GM18507 (cell line): Measurements from ENCODE around the gene ATP5PD.
A peak's percentile ranks its signal among the peaks of the same experiment; 100 is the strongest.
"Not testable (repeated sequence)": the region's sequence is repeated elsewhere in the genome, so short reads cannot be mapped to it uniquely, and the experiment has no call there.

Experiments used
- DNase-seq: peaks from one replicate; pipeline ENCODE4 v3.0.0; 2011; ENCODE audit warnings: low read depth; ENCODE audit not compliant: insufficient read length; ENCODE audit errors: extremely low spot score
- FAIRE-seq: peaks from 2 replicates; lab custom pipeline; 2011; peaks lifted over from hg19 to GRCh38; lab: Jason Lieb, UNC

The ATP5PD gene

DNA sequence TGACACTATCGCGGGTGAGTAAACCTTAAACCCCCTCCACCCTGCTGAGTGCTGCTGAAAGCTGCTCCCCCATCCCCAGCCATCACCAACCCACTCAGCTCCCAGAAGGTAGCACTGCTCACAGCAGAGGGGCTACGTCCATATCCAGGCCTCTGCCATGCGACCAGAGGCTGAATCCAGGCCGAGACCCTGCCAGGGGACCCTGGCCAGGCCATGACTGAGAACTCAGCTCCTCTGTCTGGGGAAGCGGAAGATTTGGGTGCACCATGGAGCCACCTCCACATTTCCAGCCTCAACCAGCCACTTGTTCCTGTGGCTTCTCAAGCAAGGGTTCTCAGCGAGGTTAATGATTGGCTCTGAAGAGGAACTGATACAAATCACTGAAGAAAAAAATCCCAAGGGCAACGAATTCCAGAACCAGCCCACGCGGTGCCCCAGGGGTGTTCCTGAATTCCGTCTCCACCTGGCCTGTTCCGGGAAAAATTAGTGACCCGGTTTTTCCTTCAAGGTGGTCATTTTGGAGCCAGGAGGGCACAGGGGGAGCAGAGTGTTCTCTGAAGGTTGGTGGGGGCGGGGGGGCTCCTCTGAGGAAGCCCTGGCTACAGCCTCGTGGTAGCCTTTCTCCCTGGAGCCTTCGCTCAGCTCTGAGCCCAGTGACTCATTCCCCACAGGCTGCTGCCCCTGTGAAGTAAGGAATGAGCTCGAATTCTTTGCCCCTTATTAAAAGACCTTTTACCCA is 31.7 kb upstream of the ATP5PD start:
- peak; percentile 89 for FAIRE-seq

DNA sequence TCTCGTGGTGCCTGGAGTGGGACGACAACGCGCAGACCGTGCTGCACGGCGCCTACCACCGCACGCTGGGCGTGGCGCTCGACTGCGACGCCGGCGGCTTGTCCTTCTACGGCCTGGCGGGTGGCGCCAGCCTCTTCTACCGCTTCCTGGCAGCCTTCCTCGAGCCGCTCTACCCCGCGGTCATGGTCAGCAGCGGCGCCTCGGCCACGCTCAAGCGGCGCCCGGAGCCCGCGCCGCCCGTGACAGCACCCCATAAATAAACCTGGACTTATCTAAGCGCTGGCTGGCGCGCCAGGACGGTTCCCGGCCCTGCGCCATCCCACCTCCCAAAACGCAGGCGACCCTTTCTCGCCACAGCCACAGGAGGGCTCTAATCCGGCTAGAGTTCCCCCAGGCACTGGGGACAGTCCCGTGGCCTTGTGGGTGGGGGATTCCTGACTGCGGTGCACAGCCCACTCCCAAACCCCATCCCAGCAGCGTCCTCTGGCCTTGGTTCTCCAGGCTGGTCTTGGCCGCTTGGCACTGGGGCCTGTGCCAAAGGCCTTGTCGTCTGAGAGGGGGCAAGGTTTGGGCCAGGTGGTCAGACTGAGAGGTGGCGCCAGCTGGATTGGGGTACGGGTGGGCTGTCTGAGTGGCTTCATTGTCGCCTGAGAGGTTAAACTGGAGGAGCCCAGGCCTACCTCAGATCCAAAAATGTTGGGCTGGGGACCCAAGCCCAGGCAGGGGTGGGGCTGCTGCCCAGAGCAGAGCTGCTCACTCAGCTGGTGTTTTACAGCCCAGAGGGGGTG is 30.9 kb upstream of the ATP5PD start:
- peak; percentile 69 for DNase-seq

More for the DNA sequence above, 31.7 kb upstream of the ATP5PD start:
- DNase-seq, result no peak

DNA sequence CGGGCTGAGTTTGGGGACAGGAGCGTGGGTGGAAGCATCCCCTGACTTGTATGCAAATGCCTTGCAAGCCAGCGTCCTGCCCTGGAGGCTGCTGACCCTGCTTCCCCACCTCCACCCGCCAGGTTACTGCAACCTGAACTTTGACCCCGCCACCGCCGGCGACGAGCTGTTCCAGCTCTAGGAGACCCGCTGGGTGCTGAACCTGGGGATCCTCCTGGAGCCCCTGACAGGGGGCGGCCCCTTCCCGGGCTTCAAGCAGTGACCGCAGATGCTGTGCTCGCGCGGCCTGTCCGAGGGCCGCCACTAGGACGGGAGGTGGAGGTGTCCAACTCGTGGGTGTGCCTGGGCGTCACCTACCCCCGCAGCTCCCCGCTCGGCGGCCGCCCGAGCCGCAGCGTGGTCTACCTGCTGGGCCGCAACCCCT is 30.3 kb upstream of the ATP5PD start:
- DNase-seq (no peak), FAIRE-seq (no peak)

More for the DNA sequence above, 30.9 kb upstream of the ATP5PD start:
- peak; percentile 60 for FAIRE-seq

DNA sequence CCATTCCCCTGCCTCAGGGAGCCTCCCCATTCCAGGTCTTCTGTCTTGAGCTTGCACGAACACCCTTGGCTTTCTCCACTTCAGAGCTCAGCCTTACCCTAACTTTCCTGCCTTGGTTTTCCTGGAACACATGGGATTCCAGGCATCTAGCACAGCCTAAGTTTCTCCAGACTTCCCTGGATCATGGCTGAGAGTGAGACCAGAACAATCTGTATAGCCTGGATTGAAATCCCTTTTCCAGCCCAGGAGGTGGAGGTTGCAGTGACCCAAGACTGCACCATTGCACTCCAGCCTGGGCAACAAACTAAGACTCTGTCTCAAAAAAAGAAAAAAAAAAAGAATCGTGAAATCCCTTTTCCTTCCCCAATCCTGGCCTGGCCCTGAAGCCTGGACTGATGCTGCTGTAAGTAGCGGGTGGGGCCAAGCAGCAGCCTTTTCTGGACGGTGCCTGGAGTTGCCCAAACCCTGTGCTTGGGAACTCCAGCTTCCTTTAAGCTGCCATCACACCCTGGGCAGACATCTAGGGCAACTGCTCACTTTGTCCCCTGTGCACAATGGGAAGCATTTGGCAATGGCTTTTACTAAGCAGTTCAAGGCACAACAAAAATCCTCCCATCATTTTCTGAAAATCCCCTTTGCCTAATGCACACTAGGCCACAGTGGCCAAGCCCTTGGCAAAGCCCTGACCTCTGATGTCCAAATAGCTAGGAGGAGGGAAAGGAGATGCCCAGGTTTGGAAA is 29.0 kb upstream of the ATP5PD start:
- FAIRE-seq (no peak), DNase-seq (no peak)

DNA sequence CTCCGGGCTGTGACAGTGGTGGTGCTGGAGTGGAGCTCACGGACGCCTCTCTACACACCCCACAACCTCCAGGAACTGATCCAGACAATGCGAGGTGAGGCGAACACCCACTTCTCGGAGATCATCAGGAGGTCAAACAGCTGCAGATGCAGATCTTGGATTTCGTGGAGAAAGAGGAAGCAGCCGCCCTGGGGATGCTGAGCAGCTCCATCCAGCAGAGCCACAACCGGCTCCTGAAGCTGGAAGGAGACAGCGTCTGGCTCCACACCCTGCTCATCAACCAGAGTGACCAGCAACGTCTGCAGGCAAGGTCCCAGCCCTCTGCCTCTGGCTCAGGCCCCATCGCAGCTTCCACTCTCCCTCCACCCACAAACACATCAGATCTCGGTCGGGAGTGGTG is 27.8 kb upstream of the ATP5PD start:
- DNase-seq, result no peak
- FAIRE-seq, result no peak

DNA sequence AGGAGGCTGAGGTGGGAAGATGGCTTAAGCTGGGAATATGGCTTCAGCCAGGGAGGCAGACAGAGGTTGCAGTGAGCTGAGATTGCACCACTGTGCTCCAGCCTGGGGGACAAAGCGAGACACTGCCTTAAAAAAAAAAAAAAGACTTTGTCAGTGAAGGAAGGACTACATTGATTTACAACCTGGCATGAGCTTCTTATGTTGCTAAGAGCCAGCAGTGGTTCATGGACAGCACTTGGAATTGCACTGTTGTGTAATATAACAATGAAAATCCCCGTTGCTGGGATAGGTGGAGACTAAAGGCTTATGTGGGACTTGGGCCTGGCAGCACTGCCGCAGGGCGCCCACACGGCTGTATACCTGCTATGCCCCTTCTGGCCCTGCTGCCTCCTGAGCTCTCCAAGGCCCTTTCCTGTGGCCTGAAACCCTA is 26.9 kb upstream of the ATP5PD start:
- FAIRE-seq (no peak), DNase-seq (no peak)

DNA sequence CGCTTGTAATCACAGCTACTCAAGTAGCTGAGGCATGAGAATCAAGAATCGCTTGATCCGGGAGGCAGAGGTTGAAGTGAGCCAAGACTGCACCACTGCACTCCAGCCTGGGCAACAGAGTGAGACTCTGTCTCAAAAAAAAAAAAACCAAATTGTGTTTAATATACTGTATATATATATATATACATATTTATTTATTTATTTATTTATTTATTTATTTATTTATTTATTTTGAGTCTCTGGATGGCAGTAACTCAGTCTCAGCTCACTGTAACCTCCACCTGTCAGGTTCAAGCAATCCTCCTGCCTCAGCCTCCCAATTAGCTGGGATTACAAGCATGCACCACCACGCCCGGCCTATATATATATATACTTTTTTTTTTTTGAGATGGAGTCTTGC is 26.1 kb upstream of the ATP5PD start:
- not testable (repeated sequence) for DNase-seq, FAIRE-seq

DNA sequence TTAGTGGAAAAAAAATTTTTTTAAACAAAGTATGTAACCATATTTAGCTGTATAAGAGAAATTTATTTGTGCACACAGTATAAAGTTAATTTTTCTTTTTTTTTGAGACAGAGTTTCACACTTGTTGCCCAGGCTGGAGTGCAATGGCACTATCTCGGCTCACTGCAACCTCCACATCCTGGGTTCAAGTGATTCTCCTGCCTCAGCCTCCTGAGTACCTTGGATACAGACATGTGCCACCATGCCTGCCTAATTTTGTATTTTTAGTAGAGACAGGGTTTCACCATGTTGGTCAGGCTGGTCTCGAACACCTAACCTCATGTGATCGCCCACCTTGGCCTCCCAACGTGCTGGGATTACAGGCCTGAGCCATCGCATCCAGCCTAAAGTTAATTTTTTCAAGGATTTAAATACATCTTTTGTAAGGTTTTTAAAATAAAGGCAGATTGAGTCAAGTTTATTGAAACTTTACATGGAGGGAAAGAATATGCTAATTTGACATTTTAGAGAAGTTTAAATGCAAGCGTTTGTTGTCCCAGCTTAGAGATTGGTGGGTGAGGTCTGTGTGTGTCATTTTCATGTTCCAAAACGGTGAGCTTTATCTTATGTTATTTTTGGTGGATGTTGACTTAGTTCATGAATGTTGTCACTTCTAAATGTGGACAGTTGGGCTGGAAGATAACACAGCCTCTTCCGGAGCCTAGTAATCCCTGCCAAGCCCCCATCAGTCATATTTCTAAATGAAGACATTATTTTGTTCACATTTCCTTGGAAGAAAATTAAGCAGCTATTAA is 24.9 kb upstream of the ATP5PD start:
- FAIRE-seq, DNase-seq: not testable (repeated sequence)

DNA sequence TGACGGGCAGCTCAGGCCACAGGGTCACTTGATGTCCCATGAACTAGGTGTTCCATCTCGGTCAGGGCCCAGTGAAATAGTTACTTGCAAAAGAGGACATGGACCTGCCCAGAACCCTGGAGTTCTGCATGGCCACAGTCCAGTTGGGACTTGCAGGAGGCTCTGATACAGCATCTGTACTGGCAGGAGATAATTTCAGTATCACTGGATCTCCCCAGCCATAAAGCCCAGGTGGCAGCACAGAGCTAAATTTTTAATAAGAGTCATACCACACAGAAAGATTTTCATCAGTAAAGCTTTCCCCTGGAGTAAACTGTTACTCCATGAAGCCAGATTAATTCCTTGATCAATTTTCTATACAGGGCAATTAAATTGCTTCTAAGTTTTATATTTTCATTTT is 23.0 kb upstream of the ATP5PD start:
- no peak for DNase-seq

DNA sequence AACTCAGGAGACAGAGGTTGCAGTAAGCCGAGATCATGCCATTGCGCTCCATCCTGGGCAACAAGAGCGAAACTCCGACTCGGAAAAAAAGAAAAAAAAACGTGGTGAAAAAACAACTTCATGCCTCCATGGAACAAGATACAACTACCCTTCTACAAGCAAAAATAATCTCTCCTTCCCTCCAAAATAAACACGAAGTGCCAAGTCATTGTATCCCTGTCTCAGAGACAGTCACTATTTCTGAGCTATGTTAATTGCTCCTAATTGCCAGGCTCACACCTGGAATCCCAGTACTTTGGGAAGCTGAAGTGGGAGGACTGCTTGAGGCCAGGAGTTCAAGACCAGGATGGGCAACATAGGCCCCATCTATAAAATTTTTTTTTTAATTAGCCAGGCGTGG is 22.0 kb upstream of the ATP5PD start:
- FAIRE-seq, result no peak

More for the DNA sequence above, 23.0 kb upstream of the ATP5PD start:
- no peak for FAIRE-seq

DNA sequence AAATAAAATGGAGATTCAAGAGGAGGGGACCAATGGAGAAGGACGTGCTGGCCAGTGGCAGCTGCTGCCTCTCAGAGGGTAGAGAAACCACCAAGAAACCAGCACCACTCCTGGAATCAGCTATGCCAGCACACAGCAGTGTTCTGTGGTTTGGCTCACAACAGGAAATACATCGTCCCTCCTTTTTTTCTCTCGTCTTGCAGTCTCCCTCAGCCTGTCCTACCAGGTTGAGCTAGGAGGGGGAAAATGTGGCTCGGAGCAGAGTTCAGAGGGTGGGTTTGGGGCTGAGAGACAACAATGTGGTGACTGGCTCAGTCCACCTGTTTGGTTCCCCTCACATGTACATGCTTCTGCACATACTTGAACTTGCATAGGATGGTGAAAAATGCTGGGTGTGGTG is 21.1 kb upstream of the ATP5PD start:
- DNase-seq (no peak), FAIRE-seq (no peak)

More for the DNA sequence above, 22.0 kb upstream of the ATP5PD start:
- no peak for DNase-seq

DNA sequence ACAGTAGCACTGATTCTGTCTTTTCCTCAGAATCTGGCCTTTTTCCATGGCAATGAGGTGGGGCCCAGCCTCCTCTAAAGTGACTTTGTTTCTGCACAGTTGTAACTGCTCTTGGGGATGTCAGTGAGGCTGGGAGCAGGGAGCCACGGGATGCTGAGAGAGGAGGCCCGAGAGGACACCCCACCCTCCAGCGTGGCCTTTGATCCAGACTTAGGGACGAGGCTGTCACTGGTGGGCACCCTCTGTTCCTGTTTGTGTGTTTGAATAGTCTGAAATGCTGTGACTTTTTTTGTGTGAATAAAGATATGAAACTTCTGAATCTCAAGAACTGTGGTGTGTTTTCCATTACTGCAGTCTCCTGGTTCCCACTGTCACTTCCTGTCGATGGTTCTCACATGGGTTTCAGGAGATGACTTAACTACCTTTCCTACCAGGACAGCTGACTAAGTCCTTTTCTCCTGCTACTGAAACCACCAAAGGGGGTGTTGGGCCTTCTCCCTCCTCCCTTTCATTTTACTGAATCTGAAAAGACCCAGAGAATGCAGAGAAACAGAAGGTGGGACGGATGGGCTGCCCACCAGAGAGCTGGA is 18.9 kb upstream of the ATP5PD start:
- FAIRE-seq (peak; percentile 39), DNase-seq (no peak)

DNA sequence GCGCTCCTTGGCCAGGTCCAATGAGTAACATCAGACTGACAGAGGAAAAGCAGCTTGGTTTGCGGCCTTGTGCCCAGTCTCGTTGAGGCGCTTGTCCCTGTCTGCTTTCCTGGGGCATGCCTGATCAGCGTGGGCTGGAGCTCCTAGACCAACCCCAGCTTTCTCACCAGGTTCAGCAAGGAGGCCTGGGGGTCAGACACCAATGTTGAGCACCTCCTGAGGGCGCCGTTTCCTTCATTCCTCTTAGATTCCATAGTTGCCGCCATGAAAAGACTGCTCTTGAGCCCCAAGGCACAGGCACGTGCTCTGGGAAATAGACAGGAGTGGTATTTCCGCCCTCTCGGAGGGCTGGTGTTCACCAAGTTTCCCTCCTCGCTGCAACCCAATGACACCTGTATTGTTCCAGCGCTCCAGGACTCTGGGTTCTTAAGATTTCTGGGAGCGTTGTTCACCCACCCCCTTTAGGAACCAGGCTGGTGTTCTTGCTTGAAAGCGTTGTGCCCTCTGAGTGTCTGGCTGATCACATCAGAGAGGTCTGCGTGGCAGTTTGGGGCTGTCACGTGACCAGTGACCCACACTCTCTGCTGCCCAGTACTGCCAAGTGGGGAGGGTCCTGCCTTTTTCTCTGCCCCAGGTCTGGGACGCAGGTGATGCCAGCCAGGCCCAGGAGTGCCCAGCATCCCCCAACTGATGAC is 18.2 kb upstream of the ATP5PD start:
- DNase-seq (no peak), FAIRE-seq (no peak)

DNA sequence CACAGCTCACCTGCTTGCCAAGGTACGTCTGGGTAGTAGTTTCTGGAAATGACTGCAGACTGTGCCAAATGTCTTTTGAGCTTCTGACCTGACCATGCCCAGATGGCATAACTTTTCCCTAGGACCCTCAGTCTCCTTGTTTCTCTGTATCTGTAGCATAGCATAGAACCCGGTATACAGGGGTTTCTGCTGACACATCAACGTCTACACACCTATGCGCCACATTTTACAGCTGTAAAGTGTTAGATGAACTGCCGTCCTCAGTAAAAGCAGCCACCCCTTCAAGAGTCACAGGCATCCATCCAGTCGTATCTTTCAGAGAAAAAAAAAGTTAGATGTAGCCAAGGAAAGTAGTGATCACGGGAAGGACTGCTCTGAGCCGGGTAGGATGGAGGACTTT is 17.7 kb upstream of the ATP5PD start:
- FAIRE-seq (no peak), DNase-seq (no peak)

DNA sequence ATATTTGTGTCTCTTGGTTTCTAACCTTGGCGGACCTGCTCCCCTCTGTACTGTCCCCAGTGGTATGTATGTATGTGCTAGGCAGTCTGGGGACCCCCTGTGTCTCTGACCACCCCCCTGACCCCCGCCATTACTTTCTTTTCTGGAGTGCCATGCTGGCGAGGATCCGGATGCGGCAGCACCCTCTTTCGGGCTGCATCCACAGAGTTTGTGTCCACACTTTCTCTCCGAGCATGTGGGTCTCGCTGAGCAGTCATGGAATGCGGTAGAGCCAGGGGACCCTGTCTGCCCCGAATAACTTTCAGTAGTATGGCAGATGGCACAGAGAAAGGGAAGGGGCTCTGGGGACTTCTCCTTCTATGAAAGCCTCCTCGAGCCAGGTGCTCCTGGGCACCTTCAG is 17.3 kb upstream of the ATP5PD start:
- FAIRE-seq, result no peak

DNA sequence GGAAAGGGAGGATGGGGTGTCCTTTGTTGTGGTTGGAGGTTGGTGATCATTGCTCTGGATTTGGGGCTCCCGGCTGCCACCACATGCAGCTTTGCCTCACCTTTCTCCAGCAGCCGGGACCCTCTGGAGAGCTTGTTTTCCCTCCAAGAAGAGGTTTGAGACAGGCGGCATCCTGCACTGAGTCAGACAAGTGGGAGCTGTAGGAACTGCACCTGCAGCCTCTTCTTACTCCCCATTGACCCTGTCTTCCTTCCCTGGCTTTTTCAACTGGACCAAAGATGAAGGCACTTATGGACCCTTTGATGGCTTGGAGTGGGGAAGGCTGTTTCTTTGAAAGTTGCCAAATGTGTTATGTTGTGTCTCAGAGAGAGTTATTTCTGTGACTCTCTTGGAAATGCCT is 16.9 kb upstream of the ATP5PD start:
- FAIRE-seq (no peak), DNase-seq (no peak)

More for the DNA sequence above, 17.3 kb upstream of the ATP5PD start:
- DNase-seq, result no peak

DNA sequence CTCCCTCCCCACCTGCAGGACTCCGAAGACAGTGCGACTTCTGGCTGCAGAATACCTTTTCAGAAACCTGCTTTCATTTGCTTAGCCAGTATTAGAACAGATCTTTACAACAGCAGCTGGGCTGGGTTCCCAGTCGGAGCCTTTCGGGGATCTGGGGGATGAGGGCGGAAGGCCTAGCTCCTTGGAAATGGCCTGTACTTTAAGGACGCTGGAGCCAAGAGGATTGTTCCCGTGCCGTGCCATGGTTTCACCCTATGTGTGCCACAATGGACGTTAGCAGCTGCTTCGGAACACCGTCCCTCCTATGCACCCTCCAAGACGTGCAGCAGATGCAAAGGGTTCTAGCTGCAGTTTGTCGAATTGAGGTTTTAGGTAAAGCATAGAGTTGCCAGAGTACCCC is 16.4 kb upstream of the ATP5PD start:
- DNase-seq, result no peak
- no peak for FAIRE-seq

DNA sequence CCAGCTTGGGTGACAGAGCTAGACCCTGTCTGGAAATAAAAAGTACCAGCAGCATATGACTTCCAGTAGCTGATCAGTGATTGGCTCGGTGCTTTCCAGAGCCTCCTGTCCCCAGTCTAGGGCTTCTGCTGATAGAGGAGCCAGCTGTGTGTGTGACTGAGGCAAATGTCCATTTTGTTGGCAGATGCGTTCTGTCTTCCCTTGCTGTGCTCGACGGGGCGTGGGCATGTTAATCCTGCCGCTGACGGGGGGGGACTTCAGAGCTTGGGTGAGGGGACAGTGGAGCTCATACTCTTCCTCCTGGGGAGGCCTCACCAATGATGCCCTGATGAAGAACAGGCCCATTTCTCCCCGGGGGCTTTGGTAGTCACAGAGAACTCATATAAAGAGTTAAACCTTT is 14.8 kb upstream of the ATP5PD start:
- FAIRE-seq (no peak), DNase-seq (no peak)
